HEK293 (cell line): Measurements from ENCODE around the gene ADAMTS17.

Experiments
- CTCF ChIA-PET: fragments of 350-600 bp; formaldehyde crosslinking; extraction: SDS; loops from one replicate; lab custom pipeline; 2021; ENCODE audit warnings: antibody characterized with exemption; lab: Yijun Ruan, JAX
- POLR2A ChIA-PET: fragments of 300-600 bp; formaldehyde crosslinking; extraction: SDS; loops from one replicate; lab custom pipeline; 2020; ENCODE audit warnings: antibody characterized with exemption, inconsistent platforms; lab: Yijun Ruan, JAX
- H3K27ac ChIP-seq: fragments of 200-500 bp; sonication (Bioruptor generic); 2 replicates; pipeline ENCODE4 v1.5.1; 2014; ENCODE audit warnings: low read depth, low read length, control low read depth, inconsistent platforms; ENCODE audit errors: extremely low read depth
- H3K36me3 ChIP-seq, 2 experiments: fragments of 200-500 bp in 1 of 2; sonication (Bioruptor generic) in 1 of 2; 1 replicate in 1 of 2; 2 replicates in 1 of 2; pipeline ENCODE4 v1.5.1; 2014 to 2017; ENCODE audit warnings: inconsistent platforms in 2 of 2, low read length in 2 of 2; ENCODE audit not compliant: control insufficient read depth in 2 of 2, insufficient read depth in 1 of 2
- H3K4me1 ChIP-seq: fragments of 200-500 bp; sonication (Bioruptor generic); 2 replicates; pipeline ENCODE4 v1.5.1; 2014; ENCODE audit warnings: mild to moderate bottlenecking, low read length, inconsistent platforms; ENCODE audit not compliant: control insufficient read depth, insufficient read depth
- H3K4me3 ChIP-seq: 2 replicates; pipeline ENCODE4 v1.5.1; 2011; ENCODE audit warnings: low read depth, mild to moderate bottlenecking, control low read depth, low read length, moderate library complexity
- H3K9me3 ChIP-seq: fragments of 200-500 bp; sonication (Bioruptor generic); 2 replicates; pipeline ENCODE4 v1.5.1; 2014; ENCODE audit warnings: low read depth, low read length, inconsistent platforms; ENCODE audit not compliant: control insufficient read depth, insufficient read depth
- FEZF1 ChIP-seq: fragments of 450-650 bp; formaldehyde crosslinking; IDR thresholded peaks from 2 replicates; pipeline ENCODE4 v1.5.1; 2016; ENCODE audit warnings: missing biosample characterization, missing genetic modification characterization
- PATZ1 ChIP-seq: fragments of 450-650 bp; formaldehyde crosslinking; IDR thresholded peaks from 2 replicates; pipeline ENCODE4 v1.5.1; 2016; ENCODE audit warnings: missing biosample characterization, missing genetic modification characterization
- PRDM2 ChIP-seq: fragments of 450-650 bp; formaldehyde crosslinking; IDR thresholded peaks from 2 replicates; pipeline ENCODE4 v1.5.1; 2016; ENCODE audit warnings: missing biosample characterization, missing genetic modification characterization, borderline replicate concordance
- ZBTB17 ChIP-seq: fragments of 450-650 bp; formaldehyde crosslinking; IDR thresholded peaks from 2 replicates; pipeline ENCODE4 v1.5.1; 2016; ENCODE audit warnings: missing biosample characterization, missing genetic modification characterization
- ZFP69B ChIP-seq: fragments of 450-650 bp; formaldehyde crosslinking; IDR thresholded peaks from 2 replicates; pipeline ENCODE4 v1.5.1; 2016; ENCODE audit warnings: missing biosample characterization, missing genetic modification characterization
- ZNF155 ChIP-seq: fragments of 450-650 bp; formaldehyde crosslinking; IDR thresholded peaks from 2 replicates; pipeline ENCODE4 v1.5.1; 2016; ENCODE audit warnings: missing biosample characterization, missing genetic modification characterization
- ZNF221 ChIP-seq: fragments of 450-650 bp; formaldehyde crosslinking; IDR thresholded peaks from 2 replicates; pipeline ENCODE4 v1.5.1; 2017; ENCODE audit warnings: missing biosample characterization, missing genetic modification characterization, borderline replicate concordance
- ZNF341 ChIP-seq: fragments of 450-650 bp; formaldehyde crosslinking; IDR thresholded peaks from 2 replicates; pipeline ENCODE4; 2016; ENCODE audit warnings: low read depth, missing biosample characterization, missing genetic modification characterization
- ZNF354C ChIP-seq: fragments of 450-650 bp; formaldehyde crosslinking; IDR thresholded peaks from 2 replicates; pipeline ENCODE4 v1.5.1; 2016; ENCODE audit warnings: missing biosample characterization, missing genetic modification characterization, low read depth, borderline replicate concordance
- ZNF558 ChIP-seq: fragments of 450-650 bp; formaldehyde crosslinking; IDR thresholded peaks from 2 replicates; pipeline ENCODE4 v1.5.1; 2016; ENCODE audit warnings: missing biosample characterization, missing genetic modification characterization
- ZNF571 ChIP-seq: fragments of 450-650 bp; formaldehyde crosslinking; IDR thresholded peaks from 2 replicates; pipeline ENCODE4 v1.5.0; 2017; ENCODE audit warnings: missing biosample characterization, missing genetic modification characterization
- ZNF600 ChIP-seq: fragments of 450-650 bp; formaldehyde crosslinking; IDR thresholded peaks from 2 replicates; pipeline ENCODE4 v1.5.1; 2016; ENCODE audit warnings: missing biosample characterization, missing genetic modification characterization
- ZNF664 ChIP-seq: fragments of 450-650 bp; formaldehyde crosslinking; IDR thresholded peaks from 2 replicates; pipeline ENCODE4 v1.5.1; 2016; ENCODE audit warnings: missing biosample characterization, missing genetic modification characterization
- ZNF707 ChIP-seq: fragments of 450-650 bp; formaldehyde crosslinking; IDR thresholded peaks from 2 replicates; pipeline ENCODE4 v1.5.1; 2016; ENCODE audit warnings: missing biosample characterization, missing genetic modification characterization
- ZNF777 ChIP-seq: fragments of 450-650 bp; formaldehyde crosslinking; IDR thresholded peaks from 2 replicates; pipeline ENCODE4 v1.5.1; 2017; ENCODE audit warnings: missing biosample characterization, missing genetic modification characterization, borderline replicate concordance
- ZNF837 ChIP-seq: fragments of 450-650 bp; formaldehyde crosslinking; IDR thresholded peaks from 2 replicates; pipeline ENCODE4 v1.5.1; 2016; ENCODE audit warnings: missing biosample characterization, missing genetic modification characterization
- ZSCAN23 ChIP-seq: fragments of 450-650 bp; formaldehyde crosslinking; IDR thresholded peaks from 2 replicates; pipeline ENCODE4 v1.5.1; 2016; ENCODE audit warnings: missing biosample characterization, missing genetic modification characterization

Gene ADAMTS17

GRCh38 chr15:99944131-99944530 is 397.6 kb downstream of the ADAMTS17 start:
- no peak for TF ChIP-seq PATZ1
- TF ChIP-seq ZNF155 (tag by site-specific recombination) = no peak
- TF ChIP-seq ZNF571 (tag by site-specific recombination) = no peak
- TF ChIP-seq FEZF1 = no peak
- no peak for TF ChIP-seq ZNF600 (tag by site-specific recombination)
- no peak for TF ChIP-seq PRDM2 (tag by site-specific recombination)
- no peak for TF ChIP-seq ZBTB17
- TF ChIP-seq ZNF664 (tag by site-specific recombination) = no peak
- no peak for TF ChIP-seq ZNF354C
- TF ChIP-seq ZNF558 (tag by site-specific recombination) = no peak
- TF ChIP-seq ZNF221 = no peak
- TF ChIP-seq ZNF707 = no peak
- Histone ChIP-seq H3K4me3 (no peak overlapping the region), H3K9me3 (no peaks in the 10 kb centered on the region; the same call in none of the 2 replicates), H3K4me1 (no peaks in the 10 kb centered on the region), H3K27ac (no peak overlapping the region), H3K36me3 (no peaks in the 10 kb centered on the region)
- ChIA-PET CTCF (interaction anchor here (0.6 kb wide), 2 partner anchors 9 to 71 kb away, joined by 5 read pairs; no protein-coding TSS in a partner anchor), POLR2A (no interaction called here)

DNA sequence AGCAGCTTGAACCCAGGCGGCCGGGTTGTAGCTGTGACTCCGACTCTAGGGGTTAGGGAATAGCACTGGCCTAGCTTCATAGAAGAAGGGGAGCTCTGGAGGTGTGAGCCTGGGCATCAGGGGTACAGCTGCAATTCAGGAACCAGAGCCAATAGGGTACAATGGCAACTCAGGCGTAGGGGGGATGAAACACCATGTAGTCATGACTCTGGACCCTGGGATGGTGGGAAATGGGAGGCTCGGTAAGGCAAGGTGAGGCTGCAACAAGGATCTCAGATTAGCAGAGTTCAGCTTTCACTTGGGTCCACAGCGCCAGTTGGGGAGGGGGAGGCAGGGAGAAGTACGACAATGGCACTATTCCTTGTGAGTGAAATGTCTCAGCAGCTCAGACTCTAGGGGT is 398.3 kb downstream of the ADAMTS17 start:
- H3K4me3 ChIP-seq = no peak overlapping the region
- no peaks in the 10 kb centered on the region for H3K36me3 ChIP-seq
- CTCF ChIA-PET = interaction anchor here (0.6 kb wide), 1 partner anchor 430 kb away, joined by 3 read pairs; no protein-coding TSS in a partner anchor
- no peak for TF ChIP-seq ZFP69B
- no peak for TF ChIP-seq ZNF341
- TF ChIP-seq ZSCAN23 = no peak
- TF ChIP-seq ZNF837 = no peak
- no peak for TF ChIP-seq ZNF777
- H3K27ac ChIP-seq = no peak overlapping the region
- H3K9me3 ChIP-seq = no peaks in the 10 kb centered on the region; the same call in none of the 2 replicates
- POLR2A ChIA-PET = no interaction called here
- no peaks in the 10 kb centered on the region for H3K4me1 ChIP-seq
